NCI-H2107 treated with DMSO at 0.1 percent for 48 hours (cell line): ENCODE results near the gene UTP18.
"Not testable (repeated sequence)": the region's sequence is repeated elsewhere in the genome, so short reads cannot be mapped to it uniquely, and the experiment has no call there.

Experiments
- DNase-seq: peaks from one replicate; lab custom pipeline; 2025; ENCODE audit not compliant: unreplicated experiment; lab: John Stamatoyannopoulos, UW

UTP18 gene

GRCh38 chr17:51260237-51261023 is at the start of gene UTP18:
Gene UTP18, plus strand, starts transcription at chr17:51260546. Its CDS starts 39 bp downstream, at chr17:51260585.
- peak; percentile 96 for DNase-seq

GRCh38 chr17:51214920-51215319 is 45.4 kb upstream of the UTP18 start:
- DNase-seq = no peak

- DNase-seq = no peak
These were observed 42.4 kb upstream of the UTP18 start for GRCh38 chr17:51217946-51218345.

GRCh38 chr17:51221322-51221721 is 39.0 kb upstream of the UTP18 start:
- DNase-seq = no peak

GRCh38 chr17:51224402-51225262 is 35.7 kb upstream of the UTP18 start:
- no peak for DNase-seq

- DNase-seq = not testable (repeated sequence)
These were observed 34.8 kb upstream of the UTP18 start for GRCh38 chr17:51225523-51225922.

- DNase-seq = no peak
These were observed 32.2 kb upstream of the UTP18 start for GRCh38 chr17:51228161-51228560.

- no peak for DNase-seq
These were observed 30.5 kb upstream of the UTP18 start for GRCh38 chr17:51229889-51230288.

GRCh38 chr17:51230306-51230705 is 30.0 kb upstream of the UTP18 start:
- DNase-seq = no peak

GRCh38 chr17:51231999-51232398 is 28.3 kb upstream of the UTP18 start:
- DNase-seq = no peak

GRCh38 chr17:51234162-51234561 is 26.2 kb upstream of the UTP18 start:
- DNase-seq = no peak

- DNase-seq = no peak
These were observed 22.0 kb upstream of the UTP18 start for GRCh38 chr17:51238255-51238887.

- no peak for DNase-seq
These were observed 20.1 kb upstream of the UTP18 start for GRCh38 chr17:51240275-51240674.

- DNase-seq = no peak
These were observed 16.3 kb upstream of the UTP18 start for GRCh38 chr17:51244041-51244440.

GRCh38 chr17:51245535-51245934 is 14.8 kb upstream of the UTP18 start:
- DNase-seq = no peak

- DNase-seq = no peak
These were observed 10.0 kb upstream of the UTP18 start for GRCh38 chr17:51250314-51250840.

- no peak for DNase-seq
These were observed 9.3 kb upstream of the UTP18 start for GRCh38 chr17:51251010-51251409.

GRCh38 chr17:51255673-51256072 is 4.7 kb upstream of the UTP18 start:
- no peak for DNase-seq

GRCh38 chr17:51256101-51256500 is 4.2 kb upstream of the UTP18 start:
- no peak for DNase-seq

GRCh38 chr17:51257150-51258081 is 2.9 kb upstream of the UTP18 start:
- no peak for DNase-seq
